ENCODE results near the gene SMYD2.

DNA sequence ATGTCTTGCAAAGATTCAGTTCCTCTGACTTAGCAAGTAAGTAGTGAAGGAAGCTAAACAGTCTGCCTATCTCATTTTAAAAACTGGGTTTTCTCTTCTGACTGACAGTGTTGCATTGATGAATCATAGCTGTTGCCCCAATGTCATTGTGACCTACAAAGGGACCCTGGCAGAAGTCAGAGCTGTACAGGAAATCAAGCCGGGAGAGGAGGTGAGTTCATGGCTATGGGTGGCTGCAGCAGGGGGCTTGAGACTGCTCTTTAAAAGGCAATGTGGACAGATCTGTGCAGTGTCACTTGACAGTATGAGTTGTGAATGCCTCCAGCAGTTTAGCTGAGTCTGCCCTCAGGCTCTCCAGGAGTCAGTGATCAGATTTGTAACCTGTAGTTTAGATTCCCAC is 46.6 kb downstream of the SMYD2 start:
- TF ChIP-seq, protein P1, sequence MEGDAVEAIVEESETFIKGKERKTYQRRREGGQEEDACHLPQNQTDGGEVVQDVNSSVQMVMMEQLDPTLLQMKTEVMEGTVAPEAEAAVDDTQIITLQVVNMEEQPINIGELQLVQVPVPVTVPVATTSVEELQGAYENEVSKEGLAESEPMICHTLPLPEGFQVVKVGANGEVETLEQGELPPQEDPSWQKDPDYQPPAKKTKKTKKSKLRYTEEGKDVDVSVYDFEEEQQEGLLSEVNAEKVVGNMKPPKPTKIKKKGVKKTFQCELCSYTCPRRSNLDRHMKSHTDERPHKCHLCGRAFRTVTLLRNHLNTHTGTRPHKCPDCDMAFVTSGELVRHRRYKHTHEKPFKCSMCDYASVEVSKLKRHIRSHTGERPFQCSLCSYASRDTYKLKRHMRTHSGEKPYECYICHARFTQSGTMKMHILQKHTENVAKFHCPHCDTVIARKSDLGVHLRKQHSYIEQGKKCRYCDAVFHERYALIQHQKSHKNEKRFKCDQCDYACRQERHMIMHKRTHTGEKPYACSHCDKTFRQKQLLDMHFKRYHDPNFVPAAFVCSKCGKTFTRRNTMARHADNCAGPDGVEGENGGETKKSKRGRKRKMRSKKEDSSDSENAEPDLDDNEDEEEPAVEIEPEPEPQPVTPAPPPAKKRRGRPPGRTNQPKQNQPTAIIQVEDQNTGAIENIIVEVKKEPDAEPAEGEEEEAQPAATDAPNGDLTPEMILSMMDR (IDR thresholded peaks at IDR 0.05): no peak
- TF ChIP-seq POLR2AphosphoS5 (IDR thresholded peaks at IDR 0.05) (no peak), POLR2A (IDR thresholded peaks at IDR 0.05) (no peak)

Measured in stomach (tissue), 4 donors.